ENCODE measurements around the gene DYNLT4.
A peak's percentile ranks its signal among the peaks of the same experiment; 100 is the strongest.
"Not testable (repeated sequence)": the region's sequence is repeated elsewhere in the genome, so short reads cannot be mapped to it uniquely, and the experiment has no call there.

Gene DYNLT4

GRCh38 chr1:44828841-44829440 is 21.8 kb upstream of the DYNLT4 start:
- no peak for DNase-seq (ENCODE audit: low read depth)

GRCh38 chr1:44828003-44828651 is 21.0 kb upstream of the DYNLT4 start:
- DNase-seq (ENCODE audit: low read depth): no peak

GRCh38 chr1:44827197-44828002 is 20.2 kb upstream of the DYNLT4 start:
- DNase-seq (ENCODE audit: low read depth): no peak

DNA sequence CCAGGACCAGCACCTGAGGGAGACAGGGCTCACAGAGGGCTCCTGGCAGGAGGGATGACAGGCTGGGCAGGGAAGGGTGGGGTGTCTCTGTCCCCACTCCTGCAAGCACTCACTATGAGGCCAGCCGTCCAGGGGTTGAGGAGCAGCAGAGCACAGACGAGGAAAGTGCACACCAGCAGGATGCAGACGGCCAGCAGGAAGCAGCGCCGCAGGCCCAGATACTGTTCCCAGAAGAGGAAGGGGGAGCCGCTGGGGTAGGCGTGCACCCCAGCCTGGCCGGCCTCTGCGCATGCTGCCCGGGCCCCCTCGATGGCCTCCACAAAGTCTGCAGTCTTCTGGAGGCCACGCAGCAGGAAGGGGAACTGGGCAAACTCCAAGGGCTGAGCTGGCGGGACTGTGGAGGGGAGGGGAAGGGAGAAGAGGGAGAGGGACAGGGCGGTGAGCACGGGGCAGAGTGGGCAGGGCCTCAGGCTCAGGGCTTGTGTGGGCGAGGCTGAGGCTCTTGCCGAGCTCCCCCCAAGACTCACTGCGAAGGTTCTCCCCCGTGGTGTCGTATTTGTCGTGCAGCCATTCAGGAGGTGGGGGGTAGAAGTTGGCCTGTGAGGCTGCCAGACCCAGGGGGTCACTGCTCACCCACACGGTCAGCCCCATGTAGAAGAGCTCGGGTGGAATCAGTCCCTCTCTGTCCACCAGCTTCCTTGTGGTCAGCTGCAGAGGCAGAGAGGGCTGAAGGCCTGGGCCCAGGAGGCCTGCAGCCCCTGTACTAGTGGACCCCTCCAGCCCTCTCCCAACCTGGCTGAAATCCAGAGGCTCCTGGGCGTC is 19.4 kb upstream of the DYNLT4 start:
- no peak for DNase-seq (ENCODE audit: low read depth)

GRCh38 chr1:44824392-44824791 is 17.2 kb upstream of the DYNLT4 start:
- DNase-seq (ENCODE audit: low read depth): not testable (repeated sequence)

DNA sequence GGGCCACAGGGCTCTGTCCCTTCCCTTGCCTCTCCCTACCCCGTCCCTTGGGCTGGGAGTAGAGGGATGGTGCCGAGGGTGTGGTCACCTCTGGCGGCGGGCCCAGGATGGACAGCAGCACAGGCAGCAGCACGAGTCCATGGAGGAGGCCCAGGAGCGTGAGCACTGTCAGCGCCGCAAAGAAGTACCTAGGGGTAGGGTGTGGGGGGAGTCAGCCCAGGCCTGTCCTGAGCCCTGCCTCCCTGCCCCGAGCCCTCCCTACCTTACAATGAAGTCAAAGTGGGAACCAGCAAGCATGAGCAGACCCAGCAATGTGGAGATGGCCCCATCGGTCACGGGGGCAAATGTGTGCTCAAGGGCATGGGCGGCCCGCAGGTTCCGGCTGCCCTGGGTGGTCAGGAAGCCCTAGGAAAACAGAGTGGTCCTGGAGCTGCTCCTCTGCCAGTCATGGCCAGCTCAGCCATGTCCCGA is 15.9 kb upstream of the DYNLT4 start:
- no peak for DNase-seq (ENCODE audit: low read depth)

GRCh38 chr1:44822131-44822701 is 15.1 kb upstream of the DYNLT4 start:
- DNase-seq (ENCODE audit: low read depth): no peak

DNA sequence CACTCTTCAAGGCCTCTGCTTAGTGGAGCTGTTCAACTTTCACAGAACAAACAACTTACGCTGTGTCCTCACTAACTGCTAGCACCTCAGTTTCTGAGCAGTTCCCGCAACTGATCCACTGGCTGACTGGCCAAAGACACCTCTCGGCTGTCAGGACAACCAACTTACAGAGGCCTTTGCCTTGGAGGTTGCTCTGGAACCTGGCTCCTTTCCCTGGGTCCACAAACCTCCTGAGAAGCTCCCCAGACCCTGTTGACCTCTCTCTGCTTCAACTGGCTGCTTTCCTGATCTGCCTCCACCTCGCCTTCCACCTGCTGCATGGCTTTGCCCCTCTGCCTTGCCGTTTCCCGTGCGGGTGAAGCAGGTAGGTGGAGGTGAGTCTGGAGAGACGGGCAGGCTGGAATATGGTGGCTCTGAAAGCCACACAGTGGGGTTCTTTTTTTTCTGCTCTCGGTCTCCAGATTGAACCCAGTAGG is 14.1 kb upstream of the DYNLT4 start:
- no peak for DNase-seq (ENCODE audit: low read depth)

DNA sequence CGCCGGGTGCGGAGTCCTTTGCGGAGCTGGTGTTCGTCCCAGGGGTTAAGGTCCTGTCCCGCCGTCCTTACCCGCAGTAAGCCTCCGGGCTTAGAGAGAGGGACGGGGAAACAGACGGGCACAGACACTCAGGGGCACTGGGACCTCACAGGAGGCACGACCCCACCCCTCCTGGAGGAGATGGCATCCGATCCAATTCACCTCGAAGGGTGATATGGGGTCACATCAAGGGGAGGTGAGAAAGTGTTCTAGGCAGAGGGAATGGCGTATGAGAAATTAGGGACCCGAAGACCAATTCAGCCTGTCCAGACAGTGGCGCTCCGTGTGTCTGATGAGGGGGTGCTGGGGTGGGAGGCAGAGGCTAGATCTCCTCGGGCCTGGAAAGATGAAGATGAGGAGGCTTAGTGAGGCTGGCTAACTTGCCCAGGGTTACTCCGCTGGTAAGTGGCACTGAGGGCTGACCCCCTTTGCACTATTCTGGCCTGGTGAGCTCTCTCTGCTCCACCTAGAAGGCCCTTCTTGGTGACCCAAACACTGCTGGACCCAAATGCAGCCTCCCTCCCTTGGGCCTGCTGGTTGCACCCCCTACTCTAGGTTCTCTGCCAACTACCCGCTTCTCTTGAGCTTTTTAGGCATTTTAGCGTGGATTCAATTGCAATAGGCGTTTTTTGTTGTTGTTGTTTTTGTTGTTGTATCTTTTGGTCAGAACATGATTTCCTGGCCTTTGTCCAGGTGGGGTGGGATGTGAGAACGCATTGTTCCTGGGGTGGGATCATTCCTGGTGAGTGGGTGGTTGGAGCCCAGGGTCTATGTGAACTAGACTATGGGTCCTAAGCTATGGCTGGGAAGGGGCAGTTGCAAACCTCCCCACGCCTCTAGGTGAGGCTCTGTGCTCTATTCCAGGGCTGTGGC is 13.4 kb upstream of the DYNLT4 start:
- DNase-seq (ENCODE audit: low read depth): no peak

DNA sequence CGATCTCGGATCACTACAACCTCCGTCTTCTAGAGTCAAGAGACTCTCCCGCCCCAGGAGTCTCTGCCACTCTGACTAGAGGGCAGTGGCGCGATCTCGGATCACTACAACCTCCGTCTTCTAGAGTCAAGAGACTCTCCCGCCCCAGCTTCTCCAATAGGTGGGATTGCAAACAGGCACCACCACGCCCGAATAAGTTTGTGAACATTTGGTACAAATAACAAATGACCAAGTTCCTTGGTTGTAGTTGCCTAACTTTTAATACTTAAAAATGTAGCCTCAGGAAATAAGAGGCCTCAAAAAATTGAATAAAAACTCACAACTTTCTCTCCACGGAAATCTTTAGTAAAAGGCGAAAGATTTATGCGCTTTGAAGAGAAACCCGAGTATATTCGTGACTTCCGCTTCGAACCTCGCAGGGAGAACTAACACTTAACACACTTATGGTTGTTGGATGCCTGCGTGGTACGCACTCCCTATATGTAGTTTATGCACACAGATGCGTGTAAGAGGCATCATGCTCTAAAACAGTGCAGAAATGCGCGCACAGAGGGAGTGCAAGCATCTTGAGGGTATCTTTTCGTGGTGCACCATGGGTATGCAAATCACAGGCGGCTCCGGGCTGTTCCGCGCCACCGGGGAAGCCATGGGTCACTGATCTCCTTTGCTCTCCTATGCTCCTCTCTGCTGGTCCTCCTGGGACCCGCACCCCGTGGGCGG is 12.6 kb upstream of the DYNLT4 start:
- DNase-seq (ENCODE audit: low read depth): peak; percentile 99

DNA sequence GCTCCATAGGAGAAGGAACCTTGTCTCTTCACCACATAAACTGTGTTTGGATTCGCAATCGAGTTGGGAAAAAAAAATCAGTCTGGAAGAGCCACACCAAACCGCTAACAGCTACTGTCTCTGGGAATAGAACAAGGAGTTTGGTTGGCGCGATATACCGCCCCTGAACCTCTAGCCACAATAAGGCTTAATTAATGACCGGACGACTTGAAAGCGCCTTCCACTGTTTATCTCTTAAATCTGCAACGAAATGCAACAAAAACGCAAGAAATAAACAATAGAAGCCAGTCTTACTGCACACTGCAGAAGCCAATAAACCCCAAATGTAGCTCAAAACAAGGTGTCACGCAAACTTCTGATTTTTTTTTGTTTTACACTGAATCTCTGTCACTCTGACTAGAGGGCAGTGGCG is 12.1 kb upstream of the DYNLT4 start:
- DNase-seq (ENCODE audit: low read depth): peak; percentile 98

DNA sequence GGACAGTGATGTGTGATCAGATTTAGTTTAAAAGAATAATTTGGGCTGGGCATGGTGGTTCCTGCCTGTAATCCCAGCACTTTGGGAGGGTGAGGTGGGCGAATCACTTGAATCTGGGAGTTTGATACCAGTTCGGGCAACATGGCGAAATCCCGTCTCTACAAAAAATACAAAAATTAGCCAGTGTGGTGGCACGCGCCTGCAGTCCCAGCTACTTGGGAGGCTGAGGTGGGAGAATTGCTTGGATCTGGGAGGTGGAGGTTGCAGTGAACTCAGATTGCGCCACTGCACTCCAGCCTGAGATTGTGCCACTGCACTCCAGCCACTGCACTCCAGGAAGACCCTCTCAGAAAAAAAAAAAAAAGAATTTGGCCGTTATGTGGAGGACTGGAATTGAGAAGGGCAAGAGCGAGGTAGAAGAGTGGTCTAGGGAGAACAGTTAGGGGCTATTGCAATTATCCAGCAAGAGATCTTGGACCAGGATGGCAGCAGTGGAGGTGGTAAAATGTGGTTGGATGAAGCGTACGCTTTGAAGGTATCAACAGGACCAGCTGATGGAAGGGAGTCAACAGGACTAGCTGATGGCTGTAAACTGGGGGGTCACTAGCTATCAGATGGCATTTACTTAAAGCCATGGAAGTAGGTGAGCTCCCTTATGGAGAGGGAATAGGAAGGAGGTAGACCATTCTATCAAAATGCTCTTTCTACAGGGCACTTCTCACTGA is 10.8 kb upstream of the DYNLT4 start:
- no peak for DNase-seq (ENCODE audit: low read depth)

- DNase-seq (ENCODE audit: low read depth): no peak
Observed at GRCh38 chr1:44817307-44817706, 10.2 kb upstream of the DYNLT4 start.

GRCh38 chr1:44815926-44816325 is 8.8 kb upstream of the DYNLT4 start:
- DNase-seq (ENCODE audit: low read depth): not testable (repeated sequence)

- no peak for DNase-seq (ENCODE audit: low read depth)
Observed at GRCh38 chr1:44812822-44813543, 5.8 kb upstream of the DYNLT4 start.

DNA sequence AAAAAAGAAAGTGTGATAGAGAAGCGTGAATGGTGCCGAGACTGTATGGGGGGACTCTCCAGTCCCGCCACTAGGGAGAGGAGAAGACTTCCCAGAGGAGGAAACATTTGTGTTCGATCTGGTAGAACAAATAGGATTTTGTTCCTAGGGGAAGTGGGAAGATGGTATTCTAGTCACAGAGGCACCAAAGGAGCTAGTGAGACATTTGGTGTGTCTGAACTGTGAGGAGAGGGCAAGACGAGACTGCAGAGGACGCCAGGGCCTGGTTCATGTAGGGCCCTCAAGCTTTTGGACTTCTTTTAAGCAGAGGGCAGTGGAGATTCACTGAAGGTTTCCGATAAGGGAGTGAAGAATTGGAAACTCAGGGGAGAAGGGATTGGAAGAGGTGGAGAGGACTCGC is 4.1 kb upstream of the DYNLT4 start:
- DNase-seq (ENCODE audit: low read depth): no peak

- DNase-seq (ENCODE audit: low read depth): not testable (repeated sequence)
Observed at GRCh38 chr1:44810762-44811105, 3.6 kb upstream of the DYNLT4 start.

DNA sequence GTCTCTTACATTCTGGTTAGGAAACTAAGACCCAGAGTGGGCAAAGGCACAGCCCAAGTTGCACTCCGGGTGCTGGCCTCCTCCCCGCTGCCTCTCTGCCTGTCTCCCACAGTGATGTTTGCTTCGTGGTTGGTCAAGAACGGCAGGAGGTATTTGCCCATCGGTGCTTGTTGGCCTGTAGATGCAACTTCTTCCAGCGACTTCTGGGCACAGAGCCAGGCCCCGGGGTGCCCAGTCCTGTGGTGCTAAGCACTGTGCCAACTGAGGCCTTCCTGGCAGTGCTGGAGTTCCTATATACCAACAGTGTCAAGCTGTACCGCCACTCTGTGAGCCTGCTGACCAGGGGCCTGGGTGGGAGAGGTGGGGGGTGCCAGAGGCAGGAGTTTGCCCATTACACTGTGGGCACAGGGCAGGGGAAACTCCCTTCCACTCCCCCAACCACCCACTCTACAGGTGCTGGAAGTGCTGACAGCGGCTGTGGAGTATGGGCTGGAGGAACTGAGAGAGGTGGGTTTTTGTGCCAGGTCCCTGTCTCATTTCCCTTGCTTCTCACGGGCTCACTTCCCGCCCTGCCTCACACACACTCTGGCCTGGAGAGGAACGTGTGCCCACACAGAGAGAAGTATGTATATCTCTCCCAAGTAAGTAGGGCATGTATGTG is 3.1 kb upstream of the DYNLT4 start:
- no peak for DNase-seq (ENCODE audit: low read depth)

All from ELR (cell line).